Trophoblast cell (in vitro differentiated cells and primary cell): ENCODE data around the gene CFAP298.
A peak's percentile ranks its signal among the peaks of the same experiment; 100 is the strongest.

Source experiments
- DNase-seq, 2 donors: peaks; one replicate each; pipeline ENCODE4 v3.0.0-alpha.2; 2016
- H2AFZ ChIP-seq: 2 replicates; pipeline ENCODE4 v1.6.1; 2013; ENCODE audit warnings: low read length, moderate library complexity, mild to moderate bottlenecking; ENCODE audit not compliant: insufficient read depth, poor library complexity
- H2AK5ac ChIP-seq: 2 replicates; pipeline ENCODE4 v1.6.1; 2013; ENCODE audit warnings: mild to moderate bottlenecking, low read length
- H2BK120ac ChIP-seq: 2 replicates; pipeline ENCODE4 v1.6.1; 2013; ENCODE audit warnings: low read length, mild to moderate bottlenecking, moderate library complexity; ENCODE audit not compliant: insufficient read depth, poor library complexity
- H2BK12ac ChIP-seq: 2 replicates; pipeline ENCODE4 v1.6.1; 2013; ENCODE audit warnings: mild to moderate bottlenecking, low read length, moderate library complexity
- H2BK5ac ChIP-seq: 2 replicates; pipeline ENCODE4 v1.6.1; 2013; ENCODE audit warnings: low read length, low read depth, moderate library complexity, mild to moderate bottlenecking; ENCODE audit not compliant: poor library complexity
- H3K14ac ChIP-seq: 2 replicates; pipeline ENCODE4 v1.6.1; 2013; ENCODE audit warnings: mild to moderate bottlenecking, low read length
- H3K18ac ChIP-seq: 2 replicates; pipeline ENCODE4 v1.6.1; 2013; ENCODE audit warnings: mild to moderate bottlenecking, low read length
- H3K23ac ChIP-seq: 2 replicates; pipeline ENCODE4 v1.6.1; 2013; ENCODE audit warnings: low read length
- H3K27ac ChIP-seq: 2 replicates; pipeline ENCODE4 v1.5.1; 2013; ENCODE audit warnings: low read depth, mild to moderate bottlenecking, inconsistent platforms, low read length, moderate library complexity
- H3K27me3 ChIP-seq: 2 replicates; pipeline ENCODE4 v1.6.1; 2013; ENCODE audit warnings: inconsistent platforms, mild to moderate bottlenecking, low read length, moderate library complexity; ENCODE audit not compliant: insufficient read depth
- H3K36me3 ChIP-seq, 2 experiments: 1 replicate in 1 of 2; 2 replicates in 1 of 2; pipeline ENCODE4 v1.6.1; 2013; ENCODE audit warnings: low read length in 2 of 2, mild to moderate bottlenecking in 2 of 2, moderate library complexity in 1 of 2; ENCODE audit not compliant: insufficient read depth in 2 of 2, control insufficient read depth in 1 of 2
- H3K4ac ChIP-seq: 2 replicates; pipeline ENCODE4 v1.6.1; 2013; ENCODE audit warnings: low read depth, mild to moderate bottlenecking, low read length, moderate library complexity
- H3K4me1 ChIP-seq, 2 experiments: 1 replicate in 1 of 2; 2 replicates in 1 of 2; pipeline ENCODE4 v1.6.1; 2013; ENCODE audit warnings: low read length in 2 of 2, mild to moderate bottlenecking in 2 of 2, moderate library complexity in 1 of 2; ENCODE audit not compliant: insufficient read depth in 2 of 2, control insufficient read depth in 1 of 2
- H3K4me2 ChIP-seq: 2 replicates; pipeline ENCODE4 v1.6.1; 2013; ENCODE audit warnings: inconsistent platforms, mild to moderate bottlenecking, low read length, moderate library complexity
- H3K4me3 ChIP-seq: 2 replicates; pipeline ENCODE4 v1.5.1; 2013; ENCODE audit warnings: mild to moderate bottlenecking, low read depth, low read length, inconsistent platforms
- H3K79me1 ChIP-seq: one replicate; pipeline ENCODE4 v1.6.1; 2013; ENCODE audit warnings: low read length
- H3K79me2 ChIP-seq: 2 replicates; pipeline ENCODE4 v1.6.1; 2013; ENCODE audit warnings: low read length, mild to moderate bottlenecking; ENCODE audit not compliant: control insufficient read depth, insufficient read depth, poor library complexity
- H3K9ac ChIP-seq: 2 replicates; pipeline ENCODE4 v1.6.1; 2013; ENCODE audit warnings: mild to moderate bottlenecking, low read length
- H3K9me3 ChIP-seq: 2 replicates; pipeline ENCODE4 v1.6.1; 2013; ENCODE audit warnings: low read depth, mild to moderate bottlenecking, control low read depth, inconsistent platforms, low read length; ENCODE audit not compliant: insufficient read depth
- H4K12ac ChIP-seq: 2 replicates; pipeline ENCODE4 v1.6.1; 2013; ENCODE audit warnings: low read depth, mild to moderate bottlenecking, low read length, moderate library complexity
- H4K8ac ChIP-seq: 2 replicates; pipeline ENCODE4 v1.6.1; 2013; ENCODE audit warnings: low read depth, mild to moderate bottlenecking, low read length, moderate library complexity
- H4K91ac ChIP-seq: one replicate; pipeline ENCODE4 v1.6.1; 2013; ENCODE audit warnings: low read depth, mild to moderate bottlenecking, low read length, moderate library complexity
- WGBS: extraction: QIAGEN DNeasy Blood & Tissue Kit; methylation state at CpG from one replicate; pipeline ENCODE4 v1.1.7; 2013; ENCODE audit warnings: missing lambda C conversion rate; ENCODE audit not compliant: insufficient read length, insufficient coverage; ENCODE audit errors: extremely low coverage; 5-methylcytosine and 5-hydroxymethylcytosine counted together

Gene CFAP298

DNA sequence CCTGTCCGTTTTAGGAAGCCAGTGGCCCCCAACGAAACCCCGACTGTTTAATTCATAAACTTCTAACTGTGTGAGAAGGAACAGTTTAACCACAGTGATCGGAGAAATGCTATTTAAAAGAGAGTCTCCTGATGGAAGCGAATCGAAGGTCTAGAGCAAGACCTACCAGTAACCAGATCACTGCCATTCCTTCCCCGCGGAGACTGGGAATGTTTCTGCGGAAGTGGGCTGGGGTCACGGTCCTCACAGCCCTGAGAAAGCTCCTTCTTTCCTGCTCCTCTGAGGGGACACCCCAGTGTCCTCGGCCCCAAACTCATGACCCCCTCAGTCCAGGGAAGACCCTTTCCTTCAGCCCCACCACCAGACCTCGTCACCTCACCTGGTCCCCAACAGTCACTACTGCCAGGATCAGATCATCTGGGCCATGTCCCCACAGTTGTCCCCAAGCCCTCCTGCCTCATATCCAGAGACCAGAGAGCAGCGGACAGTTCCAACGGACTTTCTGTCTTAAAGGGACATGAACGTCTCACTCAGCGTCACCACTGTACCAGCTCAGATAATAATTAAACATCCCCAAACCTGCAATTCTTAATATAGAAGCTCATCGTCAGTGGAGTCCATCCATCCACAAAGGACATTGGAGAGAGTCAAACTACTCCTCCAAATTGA is 27.0 kb downstream of the CFAP298 start, which contains the start of gene TCP10L:
TCP10L (minus strand) TSS at position 482 of the 669 bp plus-strand sequence. CDS start 1,219 bp downstream, outside the sequence.
- Histone ChIP-seq H3K4me1 (no peaks in the 10 kb centered on the region), H4K91ac (no peak within 1 kb of the TSS), H3K36me3 (peaks cover 0 to 2% of the 10 kb centered on the region in 2 experiments), H2BK5ac (no peak within 1 kb of the TSS), H3K4me2 (no peak within 1 kb of the TSS), H3K23ac (no peak within 1 kb of the TSS), H3K4me3 (no peak within 1 kb of the TSS), H2BK120ac (no peak within 1 kb of the TSS), H4K8ac (no peak within 1 kb of the TSS), H3K4ac (no peak within 1 kb of the TSS), H2AFZ (no peak within 1 kb of the TSS), H2AK5ac (no peak within 1 kb of the TSS), H3K79me2 (no peaks in the 10 kb centered on the region), H2BK12ac (no peak within 1 kb of the TSS), H4K12ac (no peak within 1 kb of the TSS), H3K9ac (no peak within 1 kb of the TSS), H3K79me1 (no peaks in the 10 kb centered on the region), H3K27me3 (no peaks in the 10 kb centered on the region), H3K18ac (no peak within 1 kb of the TSS), H3K14ac (no peak within 1 kb of the TSS), H3K27ac (no peak within 1 kb of the TSS), H3K9me3 (no peaks in the 10 kb centered on the region)
- no CpG with 5 or more reads among the region's 17 CpGs for WGBS
- no peak for DNase-seq

GRCh38 chr21:32584472-32584871 is 27.7 kb downstream of the CFAP298 start:
- no peak overlapping the region for H3K14ac ChIP-seq

DNA sequence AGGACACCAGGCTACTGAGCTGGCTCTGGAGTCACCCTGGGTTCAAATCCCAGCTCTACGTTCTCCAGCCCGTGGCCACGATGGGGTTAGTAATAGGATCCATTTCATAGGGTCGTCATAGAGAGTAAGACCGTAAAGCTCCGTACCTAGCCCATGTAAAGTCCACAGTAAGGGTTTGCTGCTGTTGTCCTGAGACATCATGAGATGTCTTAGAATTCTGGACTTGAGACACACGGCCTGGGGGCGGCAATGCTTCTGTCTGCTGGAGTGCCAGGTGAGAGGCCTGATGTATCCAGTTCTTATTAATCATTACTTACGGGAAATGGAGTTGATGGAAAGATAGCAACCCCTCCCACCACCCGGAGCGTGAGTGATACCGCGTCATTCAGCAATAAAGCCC is 30.4 kb downstream of the CFAP298 start:
- Histone ChIP-seq H3K9ac (no peak overlapping the region), H3K79me1 (no peaks in the 10 kb centered on the region), H3K9me3 (no peaks in the 10 kb centered on the region), H3K14ac (no peak overlapping the region), H2BK12ac (no peak overlapping the region), H2AK5ac (no peak overlapping the region), H3K4me2 (no peak overlapping the region), H3K27me3 (no peaks in the 10 kb centered on the region), H4K12ac (no peak overlapping the region), H3K4ac (no peak overlapping the region), H2BK120ac (no peak overlapping the region), H2AFZ (no peak overlapping the region), H3K23ac (no peak overlapping the region), H3K4me3 (no peak overlapping the region), H3K36me3 (peaks cover 0 to under 1% of the 10 kb centered on the region in 2 experiments), H3K79me2 (no peaks in the 10 kb centered on the region), H2BK5ac (no peak overlapping the region), H3K18ac (no peak overlapping the region), H3K27ac (no peak overlapping the region), H3K4me1 (no peaks in the 10 kb centered on the region), H4K91ac (no peak overlapping the region), H4K8ac (no peak overlapping the region)
- peak in 1 of 2 donors; percentile 9 for DNase-seq
- WGBS = no CpG with 5 or more reads among the region's 13 CpGs

More at GRCh38 chr21:32584472-32584871, 27.7 kb downstream of the CFAP298 start:
- no peak for DNase-seq
- Histone ChIP-seq H3K23ac (no peak overlapping the region), H4K12ac (no peak overlapping the region), H4K8ac (no peak overlapping the region), H3K4me1 (no peaks in the 10 kb centered on the region), H3K79me1 (no peaks in the 10 kb centered on the region), H3K79me2 (no peaks in the 10 kb centered on the region), H3K27ac (no peak overlapping the region), H3K4ac (no peak overlapping the region), H3K9me3 (no peaks in the 10 kb centered on the region), H3K36me3 (peaks cover 0 to 2% of the 10 kb centered on the region in 2 experiments), H4K91ac (no peak overlapping the region), H3K9ac (no peak overlapping the region), H3K18ac (no peak overlapping the region), H2BK120ac (no peak overlapping the region), H3K27me3 (no peaks in the 10 kb centered on the region), H2AK5ac (no peak overlapping the region), H3K4me3 (no peak overlapping the region), H2BK5ac (no peak overlapping the region), H2BK12ac (no peak overlapping the region), H2AFZ (no peak overlapping the region), H3K4me2 (no peak overlapping the region)
- WGBS = 100% methylated on average over 2 of the region's 8 CpGs

DNA sequence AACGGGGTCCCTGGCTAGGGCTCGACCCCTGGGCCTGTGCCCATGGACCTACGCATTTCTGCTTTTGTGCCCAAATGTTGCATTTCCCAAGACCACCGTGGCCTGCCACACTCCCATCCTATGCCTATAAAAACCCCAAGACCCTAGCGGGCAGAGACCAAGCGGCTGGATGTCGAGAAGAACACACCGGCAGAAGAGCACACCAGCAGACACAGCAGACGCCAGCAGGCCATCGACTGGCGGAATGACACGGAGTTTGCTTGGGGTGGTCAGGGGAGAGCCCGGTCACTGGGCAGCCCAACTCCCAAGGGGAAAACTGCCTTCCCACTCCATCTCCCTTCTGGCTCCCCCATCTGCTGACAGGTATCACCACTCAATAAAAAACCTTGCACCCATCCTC is 31.2 kb downstream of the CFAP298 start:
- Histone ChIP-seq H3K36me3 (no peaks in the 10 kb centered on the region), H3K9me3 (no peaks in the 10 kb centered on the region), H3K4me2 (no peak overlapping the region), H2AFZ (no peak overlapping the region), H2AK5ac (no peak overlapping the region), H3K27me3 (no peaks in the 10 kb centered on the region), H3K14ac (no peak overlapping the region), H4K12ac (no peak overlapping the region), H2BK120ac (no peak overlapping the region), H3K23ac (no peak overlapping the region), H3K4ac (no peak overlapping the region), H3K4me1 (no peaks in the 10 kb centered on the region), H4K8ac (no peak overlapping the region), H3K79me1 (no peaks in the 10 kb centered on the region), H2BK5ac (no peak overlapping the region), H3K9ac (no peak overlapping the region), H3K18ac (no peak overlapping the region), H2BK12ac (no peak overlapping the region), H4K91ac (no peak overlapping the region), H3K79me2 (no peaks in the 10 kb centered on the region), H3K4me3 (no peak overlapping the region), H3K27ac (no peak overlapping the region)
- no CpG with 5 or more reads among the region's 13 CpGs for WGBS
- no peak for DNase-seq
